ENCODE measurements around the gene PRORP.

GRCh38 chr14:35161231-35161630 is 38.9 kb downstream of the PRORP start:
- no peak for TF ChIP-seq EZH2phosphoT487 (IDR thresholded peaks at IDR 0.05; ENCODE audit: borderline replicate concordance, low read depth, low read length)
- no peak for TF ChIP-seq CTCF (conservative IDR thresholded peaks at IDR 0.05; ENCODE audit: low read length)
